HepG2 (cell line): ENCODE measurements around the gene ZCCHC9. TPM values are rescaled to one million over a fixed set of nuclear protein-coding genes. Genes with fewer than 3 reads are reported as not detected.

Experiments used
- CENPBD1 ChIP-seq: sonication (generic); formaldehyde crosslinking; IDR thresholded peaks from 2 replicates; pipeline ENCODE4 v1.8.0; 2022; ENCODE audit warnings: missing genetic modification reagents, low read depth, mild to moderate bottlenecking, borderline replicate concordance
- CREBL2 ChIP-seq: sonication (generic); formaldehyde crosslinking; IDR thresholded peaks from 2 replicates; pipeline ENCODE4 v1.8.1; 2023; ENCODE audit warnings: missing genetic modification reagents, mild to moderate bottlenecking, borderline replicate concordance
- DNMT3B ChIP-seq: conservative IDR thresholded peaks from 2 replicates; pipeline ENCODE4 v1.6.1; 2016; ENCODE audit warnings: missing biosample characterization, control low read depth
- FOXJ3 ChIP-seq: sonication (generic); formaldehyde crosslinking; IDR thresholded peaks from 2 replicates; pipeline ENCODE4 v1.4.0; 2020; ENCODE audit warnings: missing genetic modification reagents, mild to moderate bottlenecking, borderline replicate concordance
- GATAD1 ChIP-seq: IDR thresholded peaks from 2 replicates; pipeline ENCODE4 v1.6.1; 2016; ENCODE audit warnings: missing genetic modification reagents, missing compliant biosample characterization
- GMEB1 ChIP-seq: sonication (generic); formaldehyde crosslinking; IDR thresholded peaks from 2 replicates; pipeline ENCODE4 v1.5.1; 2020; ENCODE audit warnings: missing genetic modification reagents, mild to moderate bottlenecking, borderline replicate concordance
- MED1 ChIP-seq: sonication (generic); formaldehyde crosslinking; IDR thresholded peaks from 2 replicates; pipeline ENCODE4 v1.4.0; 2020; ENCODE audit warnings: missing genetic modification reagents
- MTA3 ChIP-seq: sonication (generic); formaldehyde crosslinking; IDR thresholded peaks from 2 replicates; pipeline ENCODE4 v1.4.0; 2020; ENCODE audit warnings: missing genetic modification reagents
- MXD4 ChIP-seq: IDR thresholded peaks from 2 replicates; pipeline ENCODE4 v1.6.1; 2016; ENCODE audit warnings: mild to moderate bottlenecking, missing biosample characterization, missing genetic modification reagents
- NONO ChIP-seq, 2 experiments: fragments of 450-650 bp in 1 of 2; sonication (generic) in 1 of 2; formaldehyde crosslinking in 1 of 2; IDR thresholded peaks in 1 of 2; conservative IDR thresholded peaks in 1 of 2; 2 replicates each; pipeline versions ENCODE4 v1.6.1 to v1.8.0; 2017 to 2022; ENCODE audit warnings: mild to moderate bottlenecking in 1 of 2, missing genetic modification reagents in 1 of 2, moderate library complexity in 1 of 2
- NR1H2 ChIP-seq: sonication (generic); formaldehyde crosslinking; IDR thresholded peaks from 2 replicates; pipeline ENCODE4 v1.8.1; 2022; ENCODE audit warnings: low read depth, missing genetic modification reagents, borderline replicate concordance
- PHF21A ChIP-seq: sonication (generic); formaldehyde crosslinking; IDR thresholded peaks from 2 replicates; pipeline ENCODE4 v1.5.0; 2020; ENCODE audit warnings: mild to moderate bottlenecking, missing genetic modification reagents
- PITX1 ChIP-seq: sonication (generic); formaldehyde crosslinking; IDR thresholded peaks from 2 replicates; pipeline ENCODE4 v1.5.1; 2020; ENCODE audit warnings: mild to moderate bottlenecking, missing genetic modification reagents
- PRMT3 ChIP-seq: sonication (generic); formaldehyde crosslinking; IDR thresholded peaks from 2 replicates; pipeline ENCODE4 v1.8.1; 2022; ENCODE audit warnings: low read depth, mild to moderate bottlenecking, moderate library complexity, missing genetic modification reagents, borderline replicate concordance
- RCOR2 ChIP-seq: IDR thresholded peaks from 2 replicates; pipeline ENCODE4 v1.6.1; 2016; ENCODE audit warnings: missing biosample characterization, missing genetic modification reagents
- XRCC5 ChIP-seq: fragments of 200-400 bp; formaldehyde crosslinking; optimal IDR thresholded peaks from 2 replicates; pipeline ENCODE3; 2017; ENCODE audit warnings: mild to moderate bottlenecking, low read length
- ZFAT ChIP-seq: sonication (generic); formaldehyde crosslinking; conservative IDR thresholded peaks from 2 replicates; pipeline ENCODE4 v1.8.1; 2023; ENCODE audit warnings: missing genetic modification reagents, inconsistent platforms
- ZMYM3 ChIP-seq: sonication (generic); formaldehyde crosslinking; IDR thresholded peaks from 2 replicates; pipeline ENCODE4 v1.5.1; 2020; ENCODE audit warnings: mild to moderate bottlenecking, missing genetic modification reagents
- ZNF232 ChIP-seq: sonication (generic); formaldehyde crosslinking; IDR thresholded peaks from 2 replicates; pipeline ENCODE4 v1.4.0; 2020; ENCODE audit warnings: missing genetic modification reagents, borderline replicate concordance
- ZNF253 ChIP-seq: sonication (generic); formaldehyde crosslinking; IDR thresholded peaks from 2 replicates; pipeline ENCODE4 v1.8.0; 2022; ENCODE audit warnings: mild to moderate bottlenecking, missing genetic modification reagents, borderline replicate concordance
- ZNF263 ChIP-seq: sonication (generic); formaldehyde crosslinking; IDR thresholded peaks from 2 replicates; pipeline ENCODE4 v1.4.0; 2020; ENCODE audit warnings: missing genetic modification reagents
- ZNF281 ChIP-seq: sonication (generic); formaldehyde crosslinking; IDR thresholded peaks from 2 replicates; pipeline ENCODE4 v1.4.0; 2020; ENCODE audit warnings: missing genetic modification reagents, borderline replicate concordance
- polyA plus RNA-seq, 8 experiments: library from polyadenylated mRNA; depleted of rRNA in 3 of 8; stranded (reverse) in 7 of 8; unstranded in 1 of 8; fragments of >200 nt; fragmentation: Illumina TruSeq in 4 of 8; extraction: Trizol in 4 of 8; gene quantifications; 2 replicates each; pipeline versions ENCODE4 v1.2.1 to v1.2.3, GENCODE V29; 2011 to 2016; ENCODE audit warnings: low read depth in 4 of 8, missing spikeins in 1 of 8, mixed read lengths in 1 of 8; ENCODE audit not compliant: insufficient read depth in 1 of 8
- total RNA-seq, 5 experiments: library from RNA; depleted of rRNA; stranded (reverse); fragments of >200 nt; fragmentation: Illumina TruSeq; extraction: Trizol; gene quantifications; 2 replicates each; pipeline ENCODE4 v1.2.3, GENCODE V29; 2016; ENCODE audit warnings: low read depth in 1 of 5

ZCCHC9 gene
- total and polyA plus RNA-seq, 2 of the 13 experiments (the other 11 are each of a cell fraction or from before 2014, with no cell fraction given) = 28.7 to 52.5 TPM

GRCh38 chr5:81355291-81356251 is 54.2 kb downstream of the ZCCHC9 start (continued):
- TF ChIP-seq GMEB1 (no peak), CENPBD1 (CRISPR knock-in tag) (no peak), MTA3 (no peak), MED1 (CRISPR knock-in tag) (no peak; the same call in 1 of the 2 replicates), ZMYM3 (CRISPR knock-in tag) (no peak), ZNF263 (CRISPR knock-in tag) (peak; percentile 42; the same call in 1 of the 2 replicates), ZFAT (CRISPR knock-in tag) (no peak), ZNF253 (no peak), FOXJ3 (CRISPR knock-in tag) (no peak), CREBL2 (no peak), NR1H2 (CRISPR knock-in tag) (no peak), PITX1 (CRISPR knock-in tag) (peak; percentile 45; the same call in 1 of the 2 replicates), NONO (IDR thresholded peaks at IDR 0.05) (no peak), NONO (CRISPR knock-in tag; conservative IDR thresholded peaks at IDR 0.05) (no peak), MXD4 (CRISPR knock-in tag) (0 out of 2 replicates have a peak, but pooled peaks have one; percentile 32), GATAD1 (CRISPR knock-in tag) (no peak), PHF21A (CRISPR knock-in tag) (no peak), ZNF281 (CRISPR knock-in tag) (peak; percentile 67; the same call in 1 of the 2 replicates), ZNF232 (CRISPR knock-in tag) (no peak), RCOR2 (CRISPR knock-in tag) (no peak), XRCC5 (no peak), DNMT3B (no peak), PRMT3 (CRISPR knock-in tag) (no peak)
